Effector CD8-positive, alpha-beta T cell (primary cell): ENCODE measurements around the gene PTPN20.

ENCODE experiments used
- DNase-seq: peaks from one replicate; lab custom pipeline; 2025; lab: John Stamatoyannopoulos, UW

Gene PTPN20

GRCh38 chr10:47034441-47035051 is 123.3 kb downstream of the PTPN20 start:
- no peak for DNase-seq

GRCh38 chr10:47035171-47035818 is 124.1 kb downstream of the PTPN20 start:
- no peak for DNase-seq

- DNase-seq: no peak
Observed at GRCh38 chr10:47035819-47036337, 124.7 kb downstream of the PTPN20 start.

GRCh38 chr10:47036771-47037170 is 125.5 kb downstream of the PTPN20 start:
- no peak for DNase-seq

GRCh38 chr10:47037654-47038425 is 126.6 kb downstream of the PTPN20 start:
- DNase-seq: no peak

GRCh38 chr10:47038881-47039561 is 127.8 kb downstream of the PTPN20 start:
- DNase-seq: no peak

GRCh38 chr10:47039562-47039913 is 128.3 kb downstream of the PTPN20 start:
- no peak for DNase-seq

GRCh38 chr10:47040041-47040491 is 128.8 kb downstream of the PTPN20 start:
- DNase-seq: no peak

- DNase-seq: no peak
Observed at GRCh38 chr10:47040681-47041080, 129.5 kb downstream of the PTPN20 start.

GRCh38 chr10:47041396-47042198 is 130.4 kb downstream of the PTPN20 start:
- DNase-seq: no peak

GRCh38 chr10:47042199-47042473 is 130.9 kb downstream of the PTPN20 start:
- DNase-seq: no peak

GRCh38 chr10:47042780-47043750 is 131.8 kb downstream of the PTPN20 start:
- no peak for DNase-seq

- no peak for DNase-seq
Observed at GRCh38 chr10:47043928-47044538, 132.8 kb downstream of the PTPN20 start.

- no peak for DNase-seq
Observed at GRCh38 chr10:47044741-47045140, 133.5 kb downstream of the PTPN20 start.

GRCh38 chr10:47045331-47045861 is 134.2 kb downstream of the PTPN20 start:
- no peak for DNase-seq

- no peak for DNase-seq
Observed at GRCh38 chr10:47046321-47047126, 135.3 kb downstream of the PTPN20 start.

- DNase-seq: no peak
Observed at GRCh38 chr10:47047127-47047504, 135.9 kb downstream of the PTPN20 start.

GRCh38 chr10:47047577-47048525 is 136.6 kb downstream of the PTPN20 start:
- peak; percentile 63 for DNase-seq
